ENCODE measurements around the gene SAXO1. TPM values are rescaled to one million over a fixed set of nuclear protein-coding genes. Genes with fewer than 3 reads are reported as not detected.

The SAXO1 gene
- total and polyA plus RNA-seq, 4 donors: under 0.01 to 0.05 (median 0.01) TPM; not detected in 1

- peaks cover 0 to 16% (median 8%) of the 10 kb centered on the region in 4 donors for H3K9me3 ChIP-seq (ENCODE audit: control insufficient read depth in 4 of 4, low read length in 3 of 4)
- H3K4me1 ChIP-seq (ENCODE audit: control insufficient read depth in 4 of 4, insufficient read depth in 4 of 4, low read length in 3 of 4): no peaks in the 10 kb centered on the region
- H3K36me3 ChIP-seq (ENCODE audit: control insufficient read depth in 4 of 4, insufficient read depth in 3 of 4, low read depth in 1 of 4, low read length in 3 of 4): no peaks in the 10 kb centered on the region
- H3K4me3 ChIP-seq (ENCODE audit: low read depth in 1 of 3, low read length in 3 of 3): no peak overlapping the region
- DNase-seq (ENCODE audit: low spot score): no peak
- no peak overlapping the region for H3K9ac ChIP-seq (ENCODE audit: low read depth in 1 of 2, low read length in 2 of 2)
- no peak for TF ChIP-seq JUND (IDR thresholded peaks at IDR 0.05)
- TF ChIP-seq, protein P1, sequence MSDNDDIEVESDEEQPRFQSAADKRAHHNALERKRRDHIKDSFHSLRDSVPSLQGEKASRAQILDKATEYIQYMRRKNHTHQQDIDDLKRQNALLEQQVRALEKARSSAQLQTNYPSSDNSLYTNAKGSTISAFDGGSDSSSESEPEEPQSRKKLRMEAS (IDR thresholded peaks at IDR 0.05): no peak
- TF ChIP-seq HNF4G (IDR thresholded peaks at IDR 0.05): no peak
- TF ChIP-seq TAF1 (conservative IDR thresholded peaks at IDR 0.05): no peak
- TF ChIP-seq RXRA (IDR thresholded peaks at IDR 0.05): no peak
- no peak overlapping the region for H3K27ac ChIP-seq (ENCODE audit: low read depth in 1 of 2, low read length in 2 of 2)
- H3K27me3 ChIP-seq (ENCODE audit: control insufficient read depth in 4 of 4, insufficient read depth in 4 of 4, low read length in 3 of 4): no peaks in the 10 kb centered on the region
- 89% methylated on average over 1 of the region's 1 CpG for WGBS
These were observed 139.5 kb downstream of the SAXO1 start for GRCh38 chr9:18893491-18893890.

DNA sequence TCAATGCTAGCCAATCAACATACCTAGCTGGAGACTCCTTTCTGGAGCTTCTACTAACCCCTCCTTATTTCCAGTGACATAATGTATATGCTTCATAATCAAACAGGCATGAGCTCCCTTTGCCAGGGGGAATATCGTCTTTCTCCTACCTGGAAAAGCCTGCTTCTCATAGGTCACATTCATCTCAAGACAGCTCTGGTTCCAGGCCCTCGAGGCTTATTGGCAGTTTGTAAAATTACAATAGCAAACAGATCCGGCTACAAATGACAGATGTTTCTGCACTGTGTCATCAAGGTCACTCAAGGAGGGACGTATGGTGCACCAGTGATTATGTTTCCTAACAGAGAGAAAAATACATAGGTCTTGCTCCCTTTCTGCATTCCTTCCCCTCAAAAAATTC lies 140.0 kb downstream of the SAXO1 start:
- H3K9ac ChIP-seq (ENCODE audit: low read depth in 1 of 2, low read length in 2 of 2): no peak overlapping the region
- no peak overlapping the region for H3K4me3 ChIP-seq (ENCODE audit: low read depth in 1 of 3, low read length in 3 of 3)
- 65% methylated on average over 4 of the region's 4 CpGs for WGBS
- no peaks in the 10 kb centered on the region for H3K4me1 ChIP-seq (ENCODE audit: control insufficient read depth in 4 of 4, insufficient read depth in 4 of 4, low read length in 3 of 4)
- no peaks in the 10 kb centered on the region for H3K36me3 ChIP-seq (ENCODE audit: control insufficient read depth in 4 of 4, insufficient read depth in 3 of 4, low read depth in 1 of 4, low read length in 3 of 4)
- DNase-seq (ENCODE audit: low spot score): no peak
- TF ChIP-seq NR2F2 (IDR thresholded peaks at IDR 0.05) (no peak), TAF1 (conservative IDR thresholded peaks at IDR 0.05) (no peak), HNF4G (IDR thresholded peaks at IDR 0.05) (no peak), GABPA (IDR thresholded peaks at IDR 0.05 in 1 of 2, conservative IDR thresholded peaks at IDR 0.05 in 1 of 2) (no peak), JUND (IDR thresholded peaks at IDR 0.05) (no peak), CTCF (IDR thresholded peaks at IDR 0.05; ENCODE audit: low read depth, low read length, missing input control) (no peak), HNF4A (conservative IDR thresholded peaks at IDR 0.05) (no peak), YY1 (IDR thresholded peaks at IDR 0.05) (no peak), FOXA2 (IDR thresholded peaks at IDR 0.05) (no peak)
- TF ChIP-seq, protein P2, sequence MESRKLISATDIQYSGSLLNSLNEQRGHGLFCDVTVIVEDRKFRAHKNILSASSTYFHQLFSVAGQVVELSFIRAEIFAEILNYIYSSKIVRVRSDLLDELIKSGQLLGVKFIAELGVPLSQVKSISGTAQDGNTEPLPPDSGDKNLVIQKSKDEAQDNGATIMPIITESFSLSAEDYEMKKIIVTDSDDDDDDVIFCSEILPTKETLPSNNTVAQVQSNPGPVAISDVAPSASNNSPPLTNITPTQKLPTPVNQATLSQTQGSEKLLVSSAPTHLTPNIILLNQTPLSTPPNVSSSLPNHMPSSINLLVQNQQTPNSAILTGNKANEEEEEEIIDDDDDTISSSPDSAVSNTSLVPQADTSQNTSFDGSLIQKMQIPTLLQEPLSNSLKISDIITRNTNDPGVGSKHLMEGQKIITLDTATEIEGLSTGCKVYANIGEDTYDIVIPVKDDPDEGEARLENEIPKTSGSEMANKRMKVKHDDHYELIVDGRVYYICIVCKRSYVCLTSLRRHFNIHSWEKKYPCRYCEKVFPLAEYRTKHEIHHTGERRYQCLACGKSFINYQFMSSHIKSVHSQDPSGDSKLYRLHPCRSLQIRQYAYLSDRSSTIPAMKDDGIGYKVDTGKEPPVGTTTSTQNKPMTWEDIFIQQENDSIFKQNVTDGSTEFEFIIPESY (IDR thresholded peaks at IDR 0.05): no peak
- no peak overlapping the region for H3K27ac ChIP-seq (ENCODE audit: low read depth in 1 of 2, low read length in 2 of 2)
- H3K27me3 ChIP-seq (ENCODE audit: control insufficient read depth in 4 of 4, insufficient read depth in 4 of 4, low read length in 3 of 4): no peaks in the 10 kb centered on the region
- H3K9me3 ChIP-seq (ENCODE audit: control insufficient read depth in 4 of 4, low read length in 3 of 4): peaks cover 0 to 16% (median 8%) of the 10 kb centered on the region in 4 donors

DNA sequence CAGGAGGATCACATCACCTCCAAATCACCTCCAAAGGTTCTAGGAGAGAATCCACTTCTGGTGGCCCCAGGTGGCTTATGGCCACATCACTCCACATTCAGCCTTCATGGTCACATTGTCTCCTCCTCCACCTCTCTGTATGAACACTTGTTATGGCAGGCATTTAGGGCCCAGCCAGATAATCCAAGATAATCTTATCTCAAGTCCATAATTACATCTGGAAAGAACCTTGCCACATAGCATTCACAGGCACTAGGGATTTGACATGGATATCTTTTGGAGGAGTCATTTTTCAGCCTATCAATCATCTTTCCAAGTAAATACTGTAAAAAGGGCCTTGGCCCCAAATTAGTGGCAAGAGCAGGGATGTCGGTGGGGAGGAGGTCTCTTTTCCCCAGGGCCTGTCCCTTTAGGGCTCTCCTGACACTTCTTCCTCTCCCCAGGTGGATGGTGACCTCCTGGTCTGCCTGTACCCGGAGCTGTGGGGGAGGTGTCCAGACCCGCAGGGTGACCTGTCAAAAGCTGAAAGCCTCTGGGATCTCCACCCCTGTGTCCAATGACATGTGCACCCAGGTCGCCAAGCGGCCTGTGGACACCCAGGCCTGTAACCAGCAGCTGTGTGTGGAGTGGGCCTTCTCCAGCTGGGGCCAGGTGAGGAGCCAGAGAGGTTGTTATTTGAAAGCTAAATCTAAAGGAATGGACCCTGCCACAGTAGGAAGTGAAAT lies 140.9 kb downstream of the SAXO1 start:
- Histone ChIP-seq H3K27me3 (ENCODE audit: control insufficient read depth in 4 of 4, insufficient read depth in 4 of 4, low read length in 3 of 4) (no peaks in the 10 kb centered on the region), H3K27ac (ENCODE audit: low read depth in 1 of 2, low read length in 2 of 2) (no peak overlapping the region), H3K4me3 (ENCODE audit: low read depth in 1 of 3, low read length in 3 of 3) (no peak overlapping the region), H3K4me1 (ENCODE audit: control insufficient read depth in 4 of 4, insufficient read depth in 4 of 4, low read length in 3 of 4) (no peaks in the 10 kb centered on the region), H3K9me3 (ENCODE audit: control insufficient read depth in 4 of 4, low read length in 3 of 4) (peaks cover 0 to 15% (median 8%) of the 10 kb centered on the region in 4 donors), H3K36me3 (ENCODE audit: control insufficient read depth in 4 of 4, insufficient read depth in 3 of 4, low read depth in 1 of 4, low read length in 3 of 4) (no peaks in the 10 kb centered on the region), H3K9ac (ENCODE audit: low read depth in 1 of 2, low read length in 2 of 2) (no peak overlapping the region)
- WGBS: 93% methylated on average over 5 of the region's 5 CpGs
- DNase-seq (ENCODE audit: low spot score): no peak
- TF ChIP-seq, protein P3, sequence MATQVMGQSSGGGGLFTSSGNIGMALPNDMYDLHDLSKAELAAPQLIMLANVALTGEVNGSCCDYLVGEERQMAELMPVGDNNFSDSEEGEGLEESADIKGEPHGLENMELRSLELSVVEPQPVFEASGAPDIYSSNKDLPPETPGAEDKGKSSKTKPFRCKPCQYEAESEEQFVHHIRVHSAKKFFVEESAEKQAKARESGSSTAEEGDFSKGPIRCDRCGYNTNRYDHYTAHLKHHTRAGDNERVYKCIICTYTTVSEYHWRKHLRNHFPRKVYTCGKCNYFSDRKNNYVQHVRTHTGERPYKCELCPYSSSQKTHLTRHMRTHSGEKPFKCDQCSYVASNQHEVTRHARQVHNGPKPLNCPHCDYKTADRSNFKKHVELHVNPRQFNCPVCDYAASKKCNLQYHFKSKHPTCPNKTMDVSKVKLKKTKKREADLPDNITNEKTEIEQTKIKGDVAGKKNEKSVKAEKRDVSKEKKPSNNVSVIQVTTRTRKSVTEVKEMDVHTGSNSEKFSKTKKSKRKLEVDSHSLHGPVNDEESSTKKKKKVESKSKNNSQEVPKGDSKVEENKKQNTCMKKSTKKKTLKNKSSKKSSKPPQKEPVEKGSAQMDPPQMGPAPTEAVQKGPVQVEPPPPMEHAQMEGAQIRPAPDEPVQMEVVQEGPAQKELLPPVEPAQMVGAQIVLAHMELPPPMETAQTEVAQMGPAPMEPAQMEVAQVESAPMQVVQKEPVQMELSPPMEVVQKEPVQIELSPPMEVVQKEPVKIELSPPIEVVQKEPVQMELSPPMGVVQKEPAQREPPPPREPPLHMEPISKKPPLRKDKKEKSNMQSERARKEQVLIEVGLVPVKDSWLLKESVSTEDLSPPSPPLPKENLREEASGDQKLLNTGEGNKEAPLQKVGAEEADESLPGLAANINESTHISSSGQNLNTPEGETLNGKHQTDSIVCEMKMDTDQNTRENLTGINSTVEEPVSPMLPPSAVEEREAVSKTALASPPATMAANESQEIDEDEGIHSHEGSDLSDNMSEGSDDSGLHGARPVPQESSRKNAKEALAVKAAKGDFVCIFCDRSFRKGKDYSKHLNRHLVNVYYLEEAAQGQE (IDR thresholded peaks at IDR 0.05): no peak
- TF ChIP-seq EGR1 (IDR thresholded peaks at IDR 0.05; ENCODE audit: low read depth in 2 of 2) (no peak), YY1 (IDR thresholded peaks at IDR 0.05) (no peak), TAF1 (conservative IDR thresholded peaks at IDR 0.05) (no peak), RXRA (IDR thresholded peaks at IDR 0.05) (no peak), SP1 (IDR thresholded peaks at IDR 0.05) (no peak), NR2F2 (IDR thresholded peaks at IDR 0.05) (no peak), FOXA2 (IDR thresholded peaks at IDR 0.05) (no peak), HNF4A (conservative IDR thresholded peaks at IDR 0.05) (no peak), HNF4G (IDR thresholded peaks at IDR 0.05) (no peak), FOXA1 (IDR thresholded peaks at IDR 0.05) (no peak), ATF3 (IDR thresholded peaks at IDR 0.05) (no peak)
- TF ChIP-seq, protein P2 (IDR thresholded peaks at IDR 0.05): no peak
